ENCODE data around the gene UQCRC1. TPM values are rescaled to one million over a fixed set of nuclear protein-coding genes. Genes with fewer than 3 reads are reported as not detected.
A peak's percentile ranks its signal among the peaks of the same experiment; 100 is the strongest.

Gene UQCRC1
- total RNA-seq, 1 donor from 2014 or later = 190 TPM

DNA sequence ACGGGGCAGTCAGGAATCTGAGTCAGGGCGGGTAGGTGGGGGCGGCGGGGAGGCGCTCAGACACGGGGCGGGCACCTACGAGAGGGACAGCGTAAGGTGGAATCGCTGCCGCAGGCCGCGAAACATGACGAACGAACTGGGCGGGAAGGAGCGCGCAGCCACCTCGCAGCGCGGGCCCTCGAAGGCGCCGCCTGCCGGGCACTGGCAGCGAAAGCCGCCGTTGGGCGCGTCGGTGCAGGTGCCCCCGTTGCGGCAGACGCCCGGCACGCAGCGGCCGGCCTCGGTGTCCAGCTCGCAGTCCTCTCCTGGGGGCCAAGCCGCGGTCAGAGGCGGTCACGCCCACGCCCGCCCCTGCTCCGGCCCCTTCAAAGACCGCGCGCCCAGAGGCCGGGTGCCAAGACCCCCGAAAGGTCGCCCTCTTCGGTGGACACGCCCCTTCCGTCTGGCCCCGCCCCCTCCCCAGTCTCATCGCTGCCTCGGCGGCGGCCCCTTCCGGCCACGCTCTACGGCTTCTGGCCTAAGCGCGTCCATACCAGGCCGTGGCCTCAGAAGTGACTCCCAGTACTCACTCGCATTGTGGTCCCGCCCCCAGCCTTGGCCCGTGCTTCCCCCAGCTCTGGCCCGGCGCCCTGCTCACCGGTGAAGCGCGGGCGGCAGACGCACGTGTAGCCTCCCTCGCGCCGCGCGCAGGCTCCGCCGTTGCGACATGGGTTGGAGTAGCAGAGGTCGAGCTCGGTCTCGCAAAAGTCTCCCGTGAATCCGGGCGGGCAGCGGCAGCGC, 46.8 kb upstream of the UQCRC1 start:
- Histone ChIP-seq H3K4me1 (ENCODE audit: insufficient read depth, low read length) (peaks cover 4% of the 10 kb centered on the region), H4K20me1 (ENCODE audit: insufficient read depth, low read length) (peaks cover 3% of the 10 kb centered on the region), H3K79me2 (ENCODE audit: insufficient read depth, low read length) (no peaks in the 10 kb centered on the region), H3K9ac (ENCODE audit: low read length) (no peak overlapping the region), H3K36me3 (ENCODE audit: insufficient read depth, low read length) (no peaks in the 10 kb centered on the region), H3K27me3 (ENCODE audit: insufficient read depth, low read length) (no peaks in the 10 kb centered on the region), H3K4me2 (ENCODE audit: low read length) (peak overlapping the region; percentile 80), H3K4me3 (ENCODE audit: insufficient read depth, low read depth, low read length) (peak overlapping the region; percentile 50), H3K9me3 (ENCODE audit: insufficient read depth, low read depth, low read length) (peaks cover 5% of the 10 kb centered on the region), H2AFZ (ENCODE audit: low read depth, low read length) (peak overlapping the region; percentile 60), H3K27ac (ENCODE audit: low read depth, low read length) (no peak overlapping the region)
- Mint-ChIP-seq H3K27ac (ENCODE audit: unreplicated experiment) (no peak overlapping the region), H3K4me1 (ENCODE audit: low read depth, unreplicated experiment) (no peaks in the 10 kb centered on the region), H3K9me3 (ENCODE audit: unreplicated experiment) (peaks cover 12% of the 10 kb centered on the region), H3K27me3 (ENCODE audit: low read depth, unreplicated experiment) (peaks cover 7% of the 10 kb centered on the region), H3K4me3 (ENCODE audit: unreplicated experiment) (no peak overlapping the region), H3K36me3 (ENCODE audit: low read depth, unreplicated experiment) (peaks cover 47% of the 10 kb centered on the region)
- DNase-seq (ENCODE audit: low read depth) (peak; percentile 23), FAIRE-seq (no peak)
- TF ChIP-seq EZH2 (IDR thresholded peaks at IDR 0.05; ENCODE audit: insufficient read depth, low read length) = no peak
- TF ChIP-seq, protein P1, sequence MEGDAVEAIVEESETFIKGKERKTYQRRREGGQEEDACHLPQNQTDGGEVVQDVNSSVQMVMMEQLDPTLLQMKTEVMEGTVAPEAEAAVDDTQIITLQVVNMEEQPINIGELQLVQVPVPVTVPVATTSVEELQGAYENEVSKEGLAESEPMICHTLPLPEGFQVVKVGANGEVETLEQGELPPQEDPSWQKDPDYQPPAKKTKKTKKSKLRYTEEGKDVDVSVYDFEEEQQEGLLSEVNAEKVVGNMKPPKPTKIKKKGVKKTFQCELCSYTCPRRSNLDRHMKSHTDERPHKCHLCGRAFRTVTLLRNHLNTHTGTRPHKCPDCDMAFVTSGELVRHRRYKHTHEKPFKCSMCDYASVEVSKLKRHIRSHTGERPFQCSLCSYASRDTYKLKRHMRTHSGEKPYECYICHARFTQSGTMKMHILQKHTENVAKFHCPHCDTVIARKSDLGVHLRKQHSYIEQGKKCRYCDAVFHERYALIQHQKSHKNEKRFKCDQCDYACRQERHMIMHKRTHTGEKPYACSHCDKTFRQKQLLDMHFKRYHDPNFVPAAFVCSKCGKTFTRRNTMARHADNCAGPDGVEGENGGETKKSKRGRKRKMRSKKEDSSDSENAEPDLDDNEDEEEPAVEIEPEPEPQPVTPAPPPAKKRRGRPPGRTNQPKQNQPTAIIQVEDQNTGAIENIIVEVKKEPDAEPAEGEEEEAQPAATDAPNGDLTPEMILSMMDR (IDR thresholded peaks at IDR 0.05; ENCODE audit: insufficient read depth, low read depth, low read length) = peak; percentile 23

DNA sequence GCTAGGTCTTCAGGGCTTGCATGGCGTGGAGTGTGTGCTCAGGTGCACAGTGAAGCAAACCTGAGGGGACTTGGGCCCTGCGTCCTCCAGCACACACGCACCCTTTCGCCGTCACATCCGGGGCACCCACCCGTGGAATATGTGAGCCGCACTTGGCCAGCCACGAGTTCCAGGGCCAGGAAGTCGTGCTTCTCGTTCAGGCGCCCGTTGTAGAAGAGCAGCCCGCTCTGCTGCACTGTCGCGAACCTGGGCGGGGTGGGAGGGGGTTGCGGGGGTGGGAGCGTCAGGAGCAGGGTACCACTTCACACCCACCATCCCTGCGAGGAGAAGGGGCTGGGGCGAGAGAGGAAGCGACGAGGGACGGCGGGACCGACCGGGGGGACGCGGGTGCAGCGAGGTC, 46.2 kb upstream of the UQCRC1 start:
- H3K9ac ChIP-seq (ENCODE audit: low read length) = no peak overlapping the region
- no peak overlapping the region for H2AFZ ChIP-seq (ENCODE audit: low read depth, low read length)

More for the DNA sequence above, 46.2 kb upstream of the UQCRC1 start:
- H3K9me3 Mint-ChIP-seq (ENCODE audit: unreplicated experiment) = peaks cover 12% of the 10 kb centered on the region
- no peak overlapping the region for H3K27ac ChIP-seq (ENCODE audit: low read depth, low read length)
- H3K36me3 Mint-ChIP-seq (ENCODE audit: low read depth, unreplicated experiment) = peaks cover 50% of the 10 kb centered on the region
- peak overlapping the region; percentile 80 for H3K4me2 ChIP-seq (ENCODE audit: low read length)
- DNase-seq (ENCODE audit: low read depth) = no peak
- H3K27me3 ChIP-seq (ENCODE audit: insufficient read depth, low read length) = no peaks in the 10 kb centered on the region
- H3K79me2 ChIP-seq (ENCODE audit: insufficient read depth, low read length) = no peaks in the 10 kb centered on the region
- TF ChIP-seq EZH2 (IDR thresholded peaks at IDR 0.05; ENCODE audit: insufficient read depth, low read length) = no peak
- TF ChIP-seq, protein P1 (IDR thresholded peaks at IDR 0.05; ENCODE audit: insufficient read depth, low read depth, low read length) = no peak
- H3K4me1 Mint-ChIP-seq (ENCODE audit: low read depth, unreplicated experiment) = no peaks in the 10 kb centered on the region
- no peak for FAIRE-seq
- H3K4me1 ChIP-seq (ENCODE audit: insufficient read depth, low read length) = no peaks in the 10 kb centered on the region
- no peaks in the 10 kb centered on the region for H3K36me3 ChIP-seq (ENCODE audit: insufficient read depth, low read length)
- no peak overlapping the region for H3K27ac Mint-ChIP-seq (ENCODE audit: unreplicated experiment)
- H4K20me1 ChIP-seq (ENCODE audit: insufficient read depth, low read length) = peaks cover 3% of the 10 kb centered on the region
- H3K4me3 Mint-ChIP-seq (ENCODE audit: unreplicated experiment) = no peak overlapping the region
- H3K27me3 Mint-ChIP-seq (ENCODE audit: low read depth, unreplicated experiment) = peaks cover 10% of the 10 kb centered on the region
- H3K4me3 ChIP-seq (ENCODE audit: insufficient read depth, low read depth, low read length) = no peak overlapping the region
- H3K9me3 ChIP-seq (ENCODE audit: insufficient read depth, low read depth, low read length) = peaks cover under 1% of the 10 kb centered on the region

All from astrocyte (in vitro differentiated cells and primary cell).